ENCODE data around the gene UBA1. TPM values are rescaled to one million over a fixed set of nuclear protein-coding genes. Genes with fewer than 3 reads are reported as not detected.

The UBA1 gene
- total and polyA plus RNA-seq, 2 donors (not counting 3 experiments of a cell fraction or from before 2014, with no cell fraction given) = 237 to 297 TPM

- Histone ChIP-seq H3K4me1 (ENCODE audit: control insufficient read depth, extremely low read depth, insufficient read depth, low read length) (peaks cover 10% of the 10 kb centered on the region), H3K27me3 (ENCODE audit: control insufficient read depth in 2 of 2, insufficient read depth in 2 of 2, low read length in 2 of 2) (no peaks in the 10 kb centered on the region), H3K4me2 (ENCODE audit: insufficient read depth, low read length) (no peak overlapping the region), H3K27ac (ENCODE audit: insufficient read depth, low read depth, low read length) (peak overlapping the region; percentile 51), H3K9ac (replicated peaks; ENCODE audit: extremely low read depth, insufficient read depth, low read length) (no peak overlapping the region), H3K9me3 (replicated peaks; ENCODE audit: control insufficient read depth, insufficient read depth, low read length) (no peaks in the 10 kb centered on the region), H3K9me1 (replicated peaks; ENCODE audit: control insufficient read depth, extremely low read depth, insufficient read depth, low read length) (no peaks in the 10 kb centered on the region), H3K79me2 (ENCODE audit: control insufficient read depth, insufficient read depth, low read length) (peaks cover 81% of the 10 kb centered on the region), H3K36me3 (ENCODE audit: control insufficient read depth in 2 of 2, extremely low read depth in 1 of 2, insufficient read depth in 2 of 2, low read length in 2 of 2) (no peaks in the 10 kb centered on the region), H4K20me1 (replicated peaks; ENCODE audit: control insufficient read depth, extremely low read depth, insufficient read depth, low read length) (no peaks in the 10 kb centered on the region), H3K4me3 (replicated peaks in 1 of 3; ENCODE audit: insufficient read depth in 1 of 3, low read depth in 1 of 3, low read length in 3 of 3) (no peak overlapping the region), H2AFZ (ENCODE audit: low read depth, low read length) (no peak overlapping the region)
- DNase-seq (ENCODE audit: low read depth, low spot score) (peak; percentile 68), FAIRE-seq (no peak)
- TF ChIP-seq, protein P1, sequence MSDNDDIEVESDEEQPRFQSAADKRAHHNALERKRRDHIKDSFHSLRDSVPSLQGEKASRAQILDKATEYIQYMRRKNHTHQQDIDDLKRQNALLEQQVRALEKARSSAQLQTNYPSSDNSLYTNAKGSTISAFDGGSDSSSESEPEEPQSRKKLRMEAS (IDR thresholded peaks at IDR 0.05; ENCODE audit: insufficient read depth, insufficient read length) = no peak
- TF ChIP-seq, protein P2, sequence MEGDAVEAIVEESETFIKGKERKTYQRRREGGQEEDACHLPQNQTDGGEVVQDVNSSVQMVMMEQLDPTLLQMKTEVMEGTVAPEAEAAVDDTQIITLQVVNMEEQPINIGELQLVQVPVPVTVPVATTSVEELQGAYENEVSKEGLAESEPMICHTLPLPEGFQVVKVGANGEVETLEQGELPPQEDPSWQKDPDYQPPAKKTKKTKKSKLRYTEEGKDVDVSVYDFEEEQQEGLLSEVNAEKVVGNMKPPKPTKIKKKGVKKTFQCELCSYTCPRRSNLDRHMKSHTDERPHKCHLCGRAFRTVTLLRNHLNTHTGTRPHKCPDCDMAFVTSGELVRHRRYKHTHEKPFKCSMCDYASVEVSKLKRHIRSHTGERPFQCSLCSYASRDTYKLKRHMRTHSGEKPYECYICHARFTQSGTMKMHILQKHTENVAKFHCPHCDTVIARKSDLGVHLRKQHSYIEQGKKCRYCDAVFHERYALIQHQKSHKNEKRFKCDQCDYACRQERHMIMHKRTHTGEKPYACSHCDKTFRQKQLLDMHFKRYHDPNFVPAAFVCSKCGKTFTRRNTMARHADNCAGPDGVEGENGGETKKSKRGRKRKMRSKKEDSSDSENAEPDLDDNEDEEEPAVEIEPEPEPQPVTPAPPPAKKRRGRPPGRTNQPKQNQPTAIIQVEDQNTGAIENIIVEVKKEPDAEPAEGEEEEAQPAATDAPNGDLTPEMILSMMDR (IDR thresholded peaks at IDR 0.05; ENCODE audit: extremely low read depth in 1 of 2, insufficient read depth in 1 of 2, low read depth in 1 of 2, low read length in 2 of 2) = no peak
- no peak for TF ChIP-seq GATA2 (IDR thresholded peaks at IDR 0.05; ENCODE audit: insufficient read depth, insufficient read length, low read depth, low read length)
- no peak for TF ChIP-seq POLR2A (IDR thresholded peaks at IDR 0.05; ENCODE audit: low read depth, low read length)
- TF ChIP-seq MYC (IDR thresholded peaks at IDR 0.05; ENCODE audit: low read depth, low read length) = no peak
- no peak for TF ChIP-seq JUN (IDR thresholded peaks at IDR 0.05; ENCODE audit: borderline replicate concordance, insufficient read depth, insufficient read length, low read depth)
- TF ChIP-seq POLR2AphosphoS5 (IDR thresholded peaks at IDR 0.05; ENCODE audit: insufficient read depth, low read depth, low read length) = no peak
- no peak for TF ChIP-seq EZH2 (IDR thresholded peaks at IDR 0.05; ENCODE audit: borderline replicate concordance, low read depth, low read length, severe bottlenecking)
- TF ChIP-seq FOS (IDR thresholded peaks at IDR 0.05; ENCODE audit: borderline replicate concordance, insufficient read depth, low read length) = no peak
- no TSS peak for BruUV-seq (replicated peaks)
- ChIA-PET CTCF (no interaction called here), POLR2A (no interaction called here)
- intact Hi-C loops (cut with micrococcal nuclease) (no loop called here), dilution Hi-C loops (cut with MboI; ENCODE audit: extremely low pct_ligation_motif_present, low sequenced_read_pairs) (no loop called here)
Observed at GRCh38 chrX:47148946-47149345, 44.7 kb upstream of the UBA1 start.

Measured in endothelial cell of umbilical vein (primary cell).